HepG2 (cell line): ENCODE data around the gene IQCC. TPM values are rescaled to one million over a fixed set of nuclear protein-coding genes. Genes with fewer than 3 reads are reported as not detected.

Source experiments
- CREM ChIP-seq, 2 experiments: sonication (generic) in 1 of 2; formaldehyde crosslinking in 1 of 2; IDR thresholded peaks; 2 replicates each; pipeline versions ENCODE4 v1.4.0 to v1.6.1; 2016 to 2020; ENCODE audit warnings: antibody characterized with exemption in 1 of 2, mild to moderate bottlenecking in 1 of 2, missing genetic modification reagents in 1 of 2
- CSRNP1 ChIP-seq: sonication (generic); formaldehyde crosslinking; IDR thresholded peaks from 2 replicates; pipeline ENCODE4 v1.8.1; 2023; ENCODE audit warnings: mild to moderate bottlenecking, missing genetic modification reagents
- DMAP1 ChIP-seq: IDR thresholded peaks from 2 replicates; pipeline ENCODE4 v1.6.1; 2016
- ETV5 ChIP-seq: IDR thresholded peaks from 2 replicates; pipeline ENCODE4 v1.6.1; 2018; ENCODE audit warnings: missing biosample characterization, missing genetic modification reagents, inconsistent platforms, borderline replicate concordance
- ETV6 ChIP-seq: sonication (generic); formaldehyde crosslinking; conservative IDR thresholded peaks from 2 replicates; pipeline ENCODE4 v1.4.0; 2020; ENCODE audit warnings: missing genetic modification reagents
- FOXK2 ChIP-seq: fragments of 450-650 bp; IDR thresholded peaks from 2 replicates; pipeline ENCODE4 v1.6.1; 2016
- KMT2B ChIP-seq: IDR thresholded peaks from 2 replicates; pipeline ENCODE4 v1.6.1; 2016; ENCODE audit warnings: missing genetic modification reagents, missing compliant biosample characterization
- MAX ChIP-seq: IDR thresholded peaks from 2 replicates; pipeline ENCODE4 v1.6.1; 2012; ENCODE audit warnings: inconsistent platforms
- NFRKB ChIP-seq: fragments of 450-650 bp; IDR thresholded peaks from 2 replicates; pipeline ENCODE4 v1.6.1; 2017
- NR2F6 ChIP-seq, 2 experiments: IDR thresholded peaks; 2 replicates each; pipeline ENCODE4 v1.6.1; 2016; ENCODE audit warnings: antibody characterized with exemption in 1 of 2, mild to moderate bottlenecking in 1 of 2
- SAP130 ChIP-seq: IDR thresholded peaks from 2 replicates; pipeline ENCODE4 v1.6.1; 2016; ENCODE audit warnings: low read depth
- SOX5 ChIP-seq: IDR thresholded peaks from 2 replicates; pipeline ENCODE4 v1.6.1; 2016; ENCODE audit warnings: borderline replicate concordance
- SOX6 ChIP-seq, 2 experiments: fragments of 450-650 bp in 1 of 2; sonication (generic) in 1 of 2; formaldehyde crosslinking in 1 of 2; IDR thresholded peaks; 2 replicates each; pipeline versions ENCODE4 v1.4.0 to v1.6.1; 2017 to 2020; ENCODE audit warnings: antibody characterized with exemption in 1 of 2, mild to moderate bottlenecking in 1 of 2, missing genetic modification reagents in 1 of 2
- TOPORS ChIP-seq: sonication (generic); formaldehyde crosslinking; IDR thresholded peaks from 2 replicates; pipeline ENCODE4 v1.8.0; 2023; ENCODE audit warnings: mild to moderate bottlenecking, missing genetic modification reagents
- YY1 ChIP-seq: IDR thresholded peaks from 2 replicates; pipeline ENCODE4 v1.6.1; 2011; ENCODE audit warnings: low read length, low read depth, moderate library complexity, mild to moderate bottlenecking; ENCODE audit not compliant: insufficient read depth, insufficient replicate concordance
- ZBTB7B ChIP-seq: sonication (generic); formaldehyde crosslinking; IDR thresholded peaks from 2 replicates; pipeline ENCODE4 v1.4.0; 2020; ENCODE audit warnings: missing genetic modification reagents
- ZFP62 ChIP-seq: sonication (generic); formaldehyde crosslinking; IDR thresholded peaks from 2 replicates; pipeline ENCODE4 v1.4.0; 2020; ENCODE audit warnings: missing genetic modification reagents
- ZNF18 ChIP-seq: sonication (generic); formaldehyde crosslinking; IDR thresholded peaks from 2 replicates; pipeline ENCODE4 v1.8.0; 2022; ENCODE audit warnings: mild to moderate bottlenecking, missing genetic modification reagents; ENCODE audit not compliant: insufficient replicate concordance
- ZNF280B ChIP-seq: sonication (generic); formaldehyde crosslinking; IDR thresholded peaks from 2 replicates; pipeline ENCODE4 v1.5.0; 2020; ENCODE audit warnings: missing genetic modification reagents, mild to moderate bottlenecking, borderline replicate concordance
- ZNF607 ChIP-seq: sonication (generic); formaldehyde crosslinking; IDR thresholded peaks from 2 replicates; pipeline ENCODE4 v1.5.1; 2020; ENCODE audit warnings: missing genetic modification reagents, mild to moderate bottlenecking, borderline replicate concordance
- ZNF703 ChIP-seq: sonication (generic); formaldehyde crosslinking; IDR thresholded peaks from 2 replicates; pipeline ENCODE4 v1.5.1; 2020; ENCODE audit warnings: missing genetic modification reagents, mild to moderate bottlenecking, moderate library complexity, borderline replicate concordance
- ZNF777 ChIP-seq: sonication (generic); formaldehyde crosslinking; IDR thresholded peaks from 2 replicates; pipeline ENCODE4 v1.4.0; 2020; ENCODE audit warnings: missing genetic modification reagents
- ZNF792 ChIP-seq: IDR thresholded peaks from 2 replicates; pipeline ENCODE4 v1.6.1; 2016
- polyA plus RNA-seq, 8 experiments: library from polyadenylated mRNA; depleted of rRNA in 3 of 8; stranded (reverse) in 7 of 8; unstranded in 1 of 8; fragments of >200 nt; fragmentation: Illumina TruSeq in 4 of 8; extraction: Trizol in 4 of 8; gene quantifications; 2 replicates each; pipeline versions ENCODE4 v1.2.1 to v1.2.3, GENCODE V29; 2011 to 2016; ENCODE audit warnings: low read depth in 4 of 8, missing spikeins in 1 of 8, mixed read lengths in 1 of 8; ENCODE audit not compliant: insufficient read depth in 1 of 8
- total RNA-seq, 5 experiments: library from RNA; depleted of rRNA; stranded (reverse); fragments of >200 nt; fragmentation: Illumina TruSeq; extraction: Trizol; gene quantifications; 2 replicates each; pipeline ENCODE4 v1.2.3, GENCODE V29; 2016; ENCODE audit warnings: low read depth in 1 of 5
- TF ChIP-seq, protein P1 (sequence below): sonication (generic); formaldehyde crosslinking; IDR thresholded peaks from 2 replicates; pipeline ENCODE4 v1.8.1; 2023; ENCODE audit warnings: mild to moderate bottlenecking, missing genetic modification reagents

The IQCC gene
- total and polyA plus RNA-seq, 2 of the 13 experiments (the other 11 are each of a cell fraction or from before 2014, with no cell fraction given) = 1.7 to 3.0 TPM

DNA sequence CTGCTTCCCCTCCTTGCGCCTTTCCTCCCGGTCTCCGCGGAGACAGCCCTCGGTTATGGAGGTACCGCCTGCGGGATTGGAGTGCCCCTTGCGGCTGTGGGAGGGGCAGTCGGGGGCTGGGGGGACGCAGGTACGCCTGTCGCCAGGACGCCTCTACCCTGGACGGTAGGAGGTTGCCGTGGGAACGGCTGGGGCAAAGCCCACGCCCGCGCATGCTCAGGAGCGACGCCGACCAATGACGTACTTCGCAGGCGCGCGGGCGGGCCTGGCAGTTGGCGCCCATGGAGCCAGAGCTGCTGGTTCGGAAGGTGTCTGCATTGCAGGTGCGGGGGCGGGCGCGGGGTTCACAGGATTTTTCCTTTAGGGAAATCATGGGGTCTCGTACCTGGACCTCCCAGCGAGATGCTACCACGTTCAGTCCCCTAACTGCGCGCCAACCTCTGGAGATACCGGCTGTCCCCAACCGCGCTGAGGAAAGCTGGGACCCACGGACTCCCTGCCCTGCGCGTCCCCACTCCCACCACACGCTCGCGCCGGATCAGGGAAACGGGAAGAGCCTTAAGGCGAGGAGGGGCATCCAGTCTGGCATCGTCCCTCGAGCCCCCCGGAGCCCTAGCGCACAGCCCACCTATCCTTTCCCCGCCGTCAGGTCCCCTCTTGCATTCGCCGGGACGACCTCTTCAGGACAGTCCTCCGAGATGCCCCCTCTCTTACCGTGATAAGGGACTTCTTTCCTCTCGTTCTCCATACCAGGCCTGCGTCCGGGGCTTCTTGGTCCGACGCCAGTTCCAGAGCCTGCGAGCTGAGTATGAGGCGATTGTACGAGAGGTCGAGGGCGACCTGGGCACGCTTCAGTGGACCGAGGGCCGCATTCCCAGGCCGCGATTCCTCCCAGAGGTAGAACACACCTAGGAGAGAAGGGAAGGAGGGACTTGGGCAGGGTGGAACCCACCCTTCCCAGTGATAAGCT lies at the start of gene IQCC (continued):
- TF ChIP-seq ZNF18 (CRISPR knock-in tag) (no peak), ETV6 (CRISPR knock-in tag) (peak; percentile 41; the same call in 1 of the 2 replicates), ZNF703 (CRISPR knock-in tag) (no peak), SOX6 (IDR thresholded peaks at IDR 0.05) (no peak), SOX6 (CRISPR knock-in tag; IDR thresholded peaks at IDR 0.05) (no peak), ZBTB7B (CRISPR knock-in tag) (peak; percentile 54; the same call in 1 of the 2 replicates), CSRNP1 (CRISPR knock-in tag) (no peak), ZNF280B (CRISPR knock-in tag) (0 out of 2 replicates have a peak, but pooled peaks have one; percentile 21), ZNF607 (CRISPR knock-in tag) (peak; percentile 45; the same call in 1 of the 2 replicates), NR2F6 (IDR thresholded peaks at IDR 0.05) (no peak), NR2F6 (CRISPR knock-in tag; IDR thresholded peaks at IDR 0.05) (no peak), ZNF777 (CRISPR knock-in tag) (peak; percentile 92), TOPORS (CRISPR knock-in tag) (no peak), MAX (peak; percentile 64; the same call in 1 of the 2 replicates), FOXK2 (no peak), YY1 (peak; percentile 65), KMT2B (CRISPR knock-in tag) (no peak), SAP130 (CRISPR knock-in tag) (peak; percentile 89), DMAP1 (CRISPR knock-in tag) (no peak), CREM (IDR thresholded peaks at IDR 0.05) (peak; percentile 86), CREM (CRISPR knock-in tag; IDR thresholded peaks at IDR 0.05) (peak; percentile 70), NFRKB (no peak), ZFP62 (CRISPR knock-in tag) (no peak), SOX5 (no peak), ZNF792 (0 out of 2 replicates have a peak, but pooled peaks have one; percentile 31), ETV5 (CRISPR knock-in tag) (no peak)
- TF ChIP-seq, protein P1, sequence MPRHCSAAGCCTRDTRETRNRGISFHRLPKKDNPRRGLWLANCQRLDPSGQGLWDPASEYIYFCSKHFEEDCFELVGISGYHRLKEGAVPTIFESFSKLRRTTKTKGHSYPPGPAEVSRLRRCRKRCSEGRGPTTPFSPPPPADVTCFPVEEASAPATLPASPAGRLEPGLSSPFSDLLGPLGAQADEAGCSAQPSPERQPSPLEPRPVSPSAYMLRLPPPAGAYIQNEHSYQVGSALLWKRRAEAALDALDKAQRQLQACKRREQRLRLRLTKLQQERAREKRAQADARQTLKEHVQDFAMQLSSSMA = no peak
